ENCODE measurements around the gene GLS2. TPM values are rescaled to one million over a fixed set of nuclear protein-coding genes. Genes with fewer than 3 reads are reported as not detected.

Gene GLS2
- total RNA-seq, 1 experiment from 2014 or later, result 1.9 TPM

DNA sequence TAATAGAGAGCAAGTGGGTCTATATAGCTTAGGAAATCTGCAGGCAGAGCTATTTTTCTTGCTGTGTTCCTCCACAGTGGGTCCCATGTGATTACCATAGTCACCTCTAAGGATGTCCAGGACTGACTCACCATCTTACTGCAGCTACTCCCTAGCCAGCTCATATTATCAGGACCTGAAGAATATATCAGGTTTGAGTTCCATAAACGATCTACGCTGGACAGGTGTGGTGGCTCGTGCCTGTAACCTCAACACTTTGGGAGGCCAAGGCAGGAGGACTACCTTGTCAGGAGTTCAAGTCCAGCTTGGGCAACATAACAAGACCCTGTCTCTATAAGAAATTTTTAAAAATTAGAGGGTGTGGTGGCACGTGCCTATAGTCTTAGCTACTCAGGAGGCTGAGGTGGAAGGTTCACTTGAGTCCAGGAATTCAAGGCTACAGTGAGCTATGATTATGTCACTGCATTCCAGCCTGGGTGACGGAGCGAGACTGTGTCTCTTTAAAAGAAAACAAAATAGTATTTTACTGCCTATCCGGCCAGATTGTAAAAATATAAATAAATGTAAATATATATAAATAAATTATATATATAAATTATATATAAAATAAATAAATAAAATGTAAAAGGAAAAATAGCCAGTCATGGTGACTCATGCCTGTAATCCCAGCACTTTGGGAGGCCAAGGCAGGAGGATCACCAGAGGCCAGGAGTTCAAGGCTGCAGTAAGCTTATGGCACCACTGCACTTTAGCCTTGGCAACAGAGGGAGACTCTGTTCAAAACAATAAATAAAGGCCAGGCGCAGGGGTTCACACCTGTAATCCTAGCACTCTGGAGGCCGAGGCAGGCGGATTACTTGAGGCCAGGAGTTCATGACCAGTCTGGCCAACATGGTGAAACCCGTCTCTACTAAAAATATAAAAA, 26.5 kb downstream of the GLS2 start:
- CTCF ChIA-PET, result interaction anchor here (0.6 to 1.2 kb wide), 4 partner anchors 13 to 242 kb away, joined by 3 to 9 read pairs (median 4); partner anchors contain the start of gene CNPY2
- no peak overlapping the region for H3K27ac Mint-ChIP-seq (ENCODE audit: unreplicated experiment)
- H3K9me3 Mint-ChIP-seq (ENCODE audit: low read depth, unreplicated experiment), result no peaks in the 10 kb centered on the region
- H3K4me1 Mint-ChIP-seq (ENCODE audit: low read depth, unreplicated experiment), result no peaks in the 10 kb centered on the region
- no peaks in the 10 kb centered on the region for H3K27me3 Mint-ChIP-seq (ENCODE audit: unreplicated experiment)
- no peak for DNase-seq
- intact Hi-C loops (cut with micrococcal nuclease; ENCODE audit: unreplicated experiment), result loop anchor here (10.0 kb wide), 2 partner anchors 97 to 337 kb away; partner anchors contain the start of genes APOF, ESYT1 and STAT2
- H3K36me3 Mint-ChIP-seq (ENCODE audit: insufficient read depth, unreplicated experiment), result no peaks in the 10 kb centered on the region
- no peak overlapping the region for H3K4me3 Mint-ChIP-seq (ENCODE audit: low read depth, unreplicated experiment)
- BruUV-seq (replicated peaks), result no TSS peak
- TF ChIP-seq, protein P1, sequence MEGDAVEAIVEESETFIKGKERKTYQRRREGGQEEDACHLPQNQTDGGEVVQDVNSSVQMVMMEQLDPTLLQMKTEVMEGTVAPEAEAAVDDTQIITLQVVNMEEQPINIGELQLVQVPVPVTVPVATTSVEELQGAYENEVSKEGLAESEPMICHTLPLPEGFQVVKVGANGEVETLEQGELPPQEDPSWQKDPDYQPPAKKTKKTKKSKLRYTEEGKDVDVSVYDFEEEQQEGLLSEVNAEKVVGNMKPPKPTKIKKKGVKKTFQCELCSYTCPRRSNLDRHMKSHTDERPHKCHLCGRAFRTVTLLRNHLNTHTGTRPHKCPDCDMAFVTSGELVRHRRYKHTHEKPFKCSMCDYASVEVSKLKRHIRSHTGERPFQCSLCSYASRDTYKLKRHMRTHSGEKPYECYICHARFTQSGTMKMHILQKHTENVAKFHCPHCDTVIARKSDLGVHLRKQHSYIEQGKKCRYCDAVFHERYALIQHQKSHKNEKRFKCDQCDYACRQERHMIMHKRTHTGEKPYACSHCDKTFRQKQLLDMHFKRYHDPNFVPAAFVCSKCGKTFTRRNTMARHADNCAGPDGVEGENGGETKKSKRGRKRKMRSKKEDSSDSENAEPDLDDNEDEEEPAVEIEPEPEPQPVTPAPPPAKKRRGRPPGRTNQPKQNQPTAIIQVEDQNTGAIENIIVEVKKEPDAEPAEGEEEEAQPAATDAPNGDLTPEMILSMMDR (IDR thresholded peaks at IDR 0.05; ENCODE audit: unreplicated experiment), result no peak

DNA sequence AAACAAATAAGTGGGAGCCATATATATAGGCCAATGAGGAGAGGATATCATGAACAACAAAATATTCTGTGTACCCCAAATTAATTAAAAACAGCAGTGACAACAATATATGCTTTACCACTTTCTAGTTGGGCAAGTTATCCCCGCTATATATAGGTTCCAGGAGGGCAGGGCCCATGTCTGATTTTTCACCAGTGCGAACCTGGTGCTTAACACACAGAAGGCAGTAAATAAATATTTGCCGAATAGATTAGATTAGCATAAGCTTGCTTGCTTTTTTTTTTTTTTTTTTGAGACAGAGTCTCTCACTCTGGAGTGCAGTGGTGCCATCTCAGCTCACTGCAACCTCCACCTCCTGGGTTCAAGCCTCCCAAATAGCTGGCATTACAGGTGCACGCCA, 30.1 kb downstream of the GLS2 start:
- Mint-ChIP-seq H3K27me3 (ENCODE audit: unreplicated experiment) (peaks cover 35% of the 10 kb centered on the region), H3K9me3 (ENCODE audit: low read depth, unreplicated experiment) (no peaks in the 10 kb centered on the region), H3K4me1 (ENCODE audit: low read depth, unreplicated experiment) (no peaks in the 10 kb centered on the region), H3K27ac (ENCODE audit: unreplicated experiment) (no peak overlapping the region), H3K4me3 (ENCODE audit: low read depth, unreplicated experiment) (no peak overlapping the region), H3K36me3 (ENCODE audit: insufficient read depth, unreplicated experiment) (no peaks in the 10 kb centered on the region)
- intact Hi-C loops (cut with micrococcal nuclease; ENCODE audit: unreplicated experiment), result no loop called here
- TF ChIP-seq, protein P1 (IDR thresholded peaks at IDR 0.05; ENCODE audit: unreplicated experiment), result no peak
- CTCF ChIA-PET, result no interaction called here
- no TSS peak for BruUV-seq (replicated peaks)
- DNase-seq, result no peak

DNA sequence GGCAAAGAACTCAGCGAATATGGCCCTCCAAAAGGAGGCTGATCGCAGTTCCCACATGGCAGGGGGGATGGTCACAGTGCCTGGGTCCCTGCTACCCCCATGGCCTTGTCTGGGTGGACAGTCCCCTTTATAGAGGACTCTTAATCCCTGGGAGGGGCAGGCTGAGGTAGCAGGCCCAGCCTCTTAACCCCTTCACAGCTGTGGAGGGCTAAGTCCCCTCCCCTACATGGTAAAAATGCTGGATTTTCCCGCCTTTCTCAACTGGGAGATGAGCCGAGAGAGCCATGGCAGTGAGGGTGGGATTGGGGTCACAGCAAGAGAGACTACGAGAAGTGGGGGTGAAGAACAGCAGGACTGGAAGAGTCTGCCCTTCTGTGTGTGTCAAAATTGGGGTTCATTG, 33.4 kb downstream of the GLS2 start, which contains the start of gene MIP:
MIP (minus strand) TSS at position 101 of the 400 bp plus-strand sequence; CDS start at position 57, 44 bp downstream.
- no peak within 1 kb of the TSS for H3K27ac Mint-ChIP-seq (ENCODE audit: unreplicated experiment)
- TF ChIP-seq, protein P1 (IDR thresholded peaks at IDR 0.05; ENCODE audit: unreplicated experiment), result no peak
- CTCF ChIA-PET, result no interaction called here
- no peaks in the 10 kb centered on the region for H3K9me3 Mint-ChIP-seq (ENCODE audit: low read depth, unreplicated experiment)
- no peak for DNase-seq
- H3K36me3 Mint-ChIP-seq (ENCODE audit: insufficient read depth, unreplicated experiment), result peaks cover 2% of the 10 kb centered on the region
- H3K27me3 Mint-ChIP-seq (ENCODE audit: unreplicated experiment), result peaks cover 37% of the 10 kb centered on the region
- no TSS peak for BruUV-seq (replicated peaks)
- H3K4me3 Mint-ChIP-seq (ENCODE audit: low read depth, unreplicated experiment), result no peak within 1 kb of the TSS
- H3K4me1 Mint-ChIP-seq (ENCODE audit: low read depth, unreplicated experiment), result peaks cover 6% of the 10 kb centered on the region
- intact Hi-C loops (cut with micrococcal nuclease; ENCODE audit: unreplicated experiment), result no loop called here

DNA sequence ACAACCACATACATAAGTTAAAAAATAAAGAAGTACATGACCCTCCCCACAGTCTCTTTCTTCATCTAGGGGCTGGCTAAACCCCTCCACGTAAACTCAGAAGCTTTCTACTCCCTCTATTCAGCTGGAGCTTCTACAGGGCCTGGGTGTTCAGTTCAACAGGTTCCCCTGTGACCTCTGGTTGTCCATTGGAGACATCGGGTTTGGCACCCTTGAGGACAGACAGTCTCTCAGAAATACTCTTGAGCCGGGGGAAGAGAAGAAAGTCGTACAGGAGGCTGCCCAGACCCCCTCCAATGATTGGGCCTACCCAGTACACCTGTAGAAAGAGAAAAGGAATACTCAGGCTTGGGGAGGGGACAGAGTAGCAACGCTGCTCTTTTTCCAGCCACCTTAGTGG, 36.8 kb downstream of the GLS2 start:
- CTCF ChIA-PET, result interaction anchor here (0.6 kb wide), 1 partner anchor 121 kb away, joined by 3 read pairs; no protein-coding TSS in a partner anchor
- TF ChIP-seq, protein P1 (IDR thresholded peaks at IDR 0.05; ENCODE audit: unreplicated experiment), result no peak
- H3K4me1 Mint-ChIP-seq (ENCODE audit: low read depth, unreplicated experiment), result peaks cover 20% of the 10 kb centered on the region
- intact Hi-C loops (cut with micrococcal nuclease; ENCODE audit: unreplicated experiment), result no loop called here
- H3K27me3 Mint-ChIP-seq (ENCODE audit: unreplicated experiment), result peaks cover 35% of the 10 kb centered on the region
- H3K9me3 Mint-ChIP-seq (ENCODE audit: low read depth, unreplicated experiment), result no peaks in the 10 kb centered on the region
- no peak overlapping the region for H3K27ac Mint-ChIP-seq (ENCODE audit: unreplicated experiment)
- BruUV-seq (replicated peaks), result no TSS peak
- no peak for DNase-seq
- H3K36me3 Mint-ChIP-seq (ENCODE audit: insufficient read depth, unreplicated experiment), result peaks cover 12% of the 10 kb centered on the region
- no peak overlapping the region for H3K4me3 Mint-ChIP-seq (ENCODE audit: low read depth, unreplicated experiment)

Measured in Calu3 (cell line).